ENCODE data around the gene ADAP1.

- no peak for TF ChIP-seq CTCF (IDR thresholded peaks at IDR 0.05)
- no peak for TF ChIP-seq POLR2A (IDR thresholded peaks at IDR 0.05)
These were observed 14.9 kb upstream of the ADAP1 start for GRCh38 chr7:969403-969802.
